GM21367 (cell line): Measurements from ENCODE around the gene AVP.
A peak's percentile ranks its signal among the peaks of the same experiment; 100 is the strongest.

Experiments used
- ATAC-seq: cut with Tn5 transposase; IDR thresholded peaks from one replicate; pipeline ENCODE4 v1.9.1; 2021; ENCODE audit not compliant: unreplicated experiment

The AVP gene

DNA sequence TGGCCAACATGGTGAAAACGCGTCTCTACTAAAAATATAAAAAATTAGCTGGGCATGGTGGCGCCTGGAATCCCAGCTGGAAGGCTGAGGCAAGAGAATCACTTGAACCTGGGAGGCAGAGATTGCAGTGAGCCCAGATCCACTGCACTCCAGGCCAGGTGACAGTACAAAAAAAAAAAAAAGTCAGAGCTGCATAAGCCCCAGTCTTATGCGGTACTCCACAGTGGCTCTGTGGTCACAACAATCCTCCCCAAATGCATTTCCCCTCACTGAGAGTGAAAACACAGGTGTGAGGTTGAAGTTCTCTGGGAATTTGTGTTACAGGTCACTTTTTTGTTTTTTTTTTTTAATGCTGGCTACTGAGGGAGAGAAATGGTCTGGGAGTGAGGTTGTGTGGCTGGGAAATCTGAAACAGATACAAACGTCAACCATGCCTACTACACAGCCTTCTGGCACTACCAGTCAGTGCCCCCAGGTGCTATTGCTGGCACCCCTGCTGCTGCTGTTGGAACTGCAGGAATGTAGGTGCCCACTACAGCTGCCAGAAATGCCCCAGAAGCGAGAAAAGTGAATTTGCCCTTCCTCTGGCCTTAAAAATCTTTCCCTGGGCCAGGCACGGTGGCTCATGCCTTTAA is 33.0 kb downstream of the AVP start:
- no peak for ATAC-seq

DNA sequence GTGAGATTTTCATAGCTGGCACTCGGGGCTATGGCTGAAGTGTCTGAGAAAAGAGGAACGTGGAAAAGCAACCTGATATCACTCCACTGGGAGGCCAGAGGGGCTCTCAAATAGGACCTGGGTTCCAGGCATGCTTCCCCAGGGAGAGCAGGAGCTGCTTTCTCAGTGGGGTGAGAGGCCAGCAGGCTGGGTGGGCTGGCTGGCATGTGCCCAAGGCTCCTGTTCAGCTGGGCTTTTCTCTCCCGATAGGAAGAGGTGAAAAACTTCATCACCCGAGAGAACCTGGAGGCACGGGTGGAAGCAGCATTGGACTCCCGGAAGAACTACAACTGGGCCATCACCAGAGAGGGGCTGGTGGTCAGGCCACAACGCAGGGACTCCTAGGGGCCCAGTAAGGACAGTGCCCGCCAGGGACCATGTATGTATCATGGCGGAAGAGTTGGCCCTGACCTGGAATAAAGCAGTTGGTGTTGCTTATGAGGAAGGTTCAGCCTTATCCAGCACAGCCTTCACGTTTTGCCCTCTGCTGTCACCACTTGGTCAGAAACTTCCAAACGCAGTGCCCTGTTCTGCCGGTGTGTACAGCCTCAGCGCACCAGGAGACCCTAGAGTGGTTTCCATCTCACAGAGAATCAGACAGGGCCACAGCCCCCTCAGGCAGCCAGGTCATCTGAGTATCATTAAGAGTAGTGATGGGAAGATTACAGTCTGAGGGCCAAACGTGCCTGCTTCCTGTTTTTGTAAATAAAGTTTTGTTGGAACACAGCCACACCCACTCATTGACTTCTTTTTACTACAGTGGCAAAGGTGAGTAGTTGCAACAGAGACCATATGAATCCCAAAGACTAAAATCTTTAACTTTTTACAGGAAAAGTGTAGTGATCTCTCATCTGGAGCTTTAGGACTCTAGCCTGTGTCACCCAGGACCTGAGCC is 36.8 kb downstream of the AVP start:
- no peak for ATAC-seq

DNA sequence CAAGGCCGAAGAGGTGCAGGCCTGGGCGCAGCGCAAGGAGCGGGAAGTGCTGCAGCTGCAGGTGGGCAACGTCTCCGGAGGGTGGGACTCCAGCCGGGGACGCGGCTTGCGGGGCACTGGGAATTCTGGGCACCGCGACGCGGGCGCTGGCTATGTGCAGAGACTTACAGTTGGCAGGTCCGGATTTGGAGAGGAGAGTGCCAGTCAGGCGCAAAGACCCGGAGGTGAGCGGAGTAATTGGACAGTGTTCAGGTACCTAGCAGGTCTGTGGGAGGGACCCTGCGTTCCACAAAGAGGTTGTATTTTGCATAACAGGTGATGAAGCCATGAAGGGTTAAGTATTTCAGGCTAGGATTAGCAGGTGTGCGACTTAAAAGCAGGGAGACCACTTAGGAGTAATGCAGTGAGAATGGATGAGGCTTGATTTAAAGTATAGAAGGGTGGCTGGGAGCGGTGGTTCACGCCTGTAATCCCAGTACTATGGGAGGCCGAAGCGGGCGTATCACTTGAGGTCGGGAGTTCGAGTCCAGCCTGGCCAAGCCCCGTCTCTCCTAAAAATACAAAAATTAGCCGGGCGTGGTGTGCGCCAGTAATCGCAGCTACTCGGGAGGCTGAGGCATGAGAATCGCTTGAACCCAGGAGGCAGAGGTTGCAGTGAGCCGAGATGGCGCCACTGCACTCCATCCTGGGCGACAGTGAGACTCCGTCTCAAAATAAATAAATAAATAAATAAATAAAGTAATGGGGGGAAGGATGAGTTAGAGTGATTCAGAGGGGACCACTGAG is 37.7 kb downstream of the AVP start:
- ATAC-seq = no peak

DNA sequence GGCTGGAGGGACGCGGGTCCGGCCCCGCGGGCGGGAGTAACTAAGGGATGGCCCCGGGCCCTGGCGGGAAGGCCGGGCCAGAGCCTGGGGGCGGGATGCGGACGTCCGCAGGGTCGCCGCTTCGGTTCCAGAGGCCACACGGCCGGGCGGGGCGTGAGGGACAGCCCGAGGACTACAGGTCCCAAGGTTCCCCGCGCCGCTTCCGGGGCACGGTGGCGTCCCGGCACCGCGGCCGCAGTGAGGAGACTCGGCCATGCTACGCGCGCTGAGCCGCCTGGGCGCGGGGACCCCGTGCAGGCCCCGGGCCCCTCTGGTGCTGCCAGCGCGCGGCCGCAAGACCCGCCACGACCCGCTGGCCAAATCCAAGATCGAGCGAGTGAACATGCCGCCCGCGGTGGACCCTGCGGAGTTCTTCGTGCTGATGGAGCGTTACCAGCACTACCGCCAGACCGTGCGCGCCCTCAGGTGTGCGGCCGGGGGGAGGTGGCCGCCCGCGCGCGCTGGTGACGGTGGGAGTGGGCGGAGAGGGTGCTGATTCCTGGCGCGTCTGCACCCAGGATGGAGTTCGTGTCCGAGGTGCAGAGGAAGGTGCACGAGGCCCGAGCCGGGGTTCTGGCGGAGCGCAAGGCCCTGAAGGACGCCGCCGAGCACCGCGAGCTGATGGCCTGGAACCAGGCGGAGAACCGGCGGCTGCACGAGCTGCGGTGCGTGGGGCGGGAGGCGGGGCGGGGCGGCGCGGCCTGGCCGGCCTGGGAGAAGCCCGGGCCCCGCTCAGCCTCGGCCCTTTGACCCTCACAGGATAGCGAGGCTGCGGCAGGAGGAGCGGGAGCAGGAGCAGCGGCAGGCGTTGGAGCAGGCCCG is 38.5 kb downstream of the AVP start, which contains the start of gene MRPS26:
TSS of gene MRPS26 (plus strand) at position 237 of the 861 bp plus-strand sequence. CDS start at position 254, 17 bp downstream.
- ATAC-seq = peak; percentile 82

DNA sequence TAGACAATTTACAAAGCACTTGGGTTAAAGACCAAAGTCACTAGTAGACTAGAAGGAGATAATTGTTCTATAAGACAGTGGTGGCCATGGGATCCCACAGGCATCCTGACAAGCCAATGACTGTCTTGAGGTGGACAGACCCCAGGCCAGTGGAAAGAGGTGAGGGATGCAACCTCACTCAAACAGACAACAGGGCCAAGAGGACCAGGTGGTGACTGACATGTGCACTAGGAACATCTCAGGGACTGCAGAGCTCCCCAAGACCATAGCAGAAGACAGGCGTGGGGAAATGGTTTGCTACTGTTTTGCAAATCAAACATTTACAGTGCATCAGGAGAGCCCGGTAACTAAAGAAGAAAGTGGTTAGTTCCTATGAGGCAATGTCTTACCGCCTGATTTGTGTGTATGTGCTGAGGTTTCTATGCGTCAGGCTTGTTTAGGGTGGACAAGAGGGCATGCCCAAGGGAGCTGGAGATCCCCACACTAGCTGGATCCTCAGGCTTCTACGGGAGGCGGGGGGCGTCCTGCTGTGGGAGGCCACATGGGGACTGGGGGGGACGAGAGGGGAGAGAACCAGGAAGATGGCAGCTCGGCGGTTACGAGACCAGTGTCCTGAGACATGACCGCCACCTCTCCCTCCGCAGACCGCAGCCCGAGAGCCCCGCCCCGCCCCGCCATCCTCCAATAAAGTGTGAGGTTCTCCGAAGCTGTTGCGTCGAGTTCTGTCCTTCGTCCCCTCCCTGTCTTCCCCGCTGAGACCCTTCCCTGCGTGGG is 39.3 kb downstream of the AVP start:
- peak; percentile 35 for ATAC-seq

DNA sequence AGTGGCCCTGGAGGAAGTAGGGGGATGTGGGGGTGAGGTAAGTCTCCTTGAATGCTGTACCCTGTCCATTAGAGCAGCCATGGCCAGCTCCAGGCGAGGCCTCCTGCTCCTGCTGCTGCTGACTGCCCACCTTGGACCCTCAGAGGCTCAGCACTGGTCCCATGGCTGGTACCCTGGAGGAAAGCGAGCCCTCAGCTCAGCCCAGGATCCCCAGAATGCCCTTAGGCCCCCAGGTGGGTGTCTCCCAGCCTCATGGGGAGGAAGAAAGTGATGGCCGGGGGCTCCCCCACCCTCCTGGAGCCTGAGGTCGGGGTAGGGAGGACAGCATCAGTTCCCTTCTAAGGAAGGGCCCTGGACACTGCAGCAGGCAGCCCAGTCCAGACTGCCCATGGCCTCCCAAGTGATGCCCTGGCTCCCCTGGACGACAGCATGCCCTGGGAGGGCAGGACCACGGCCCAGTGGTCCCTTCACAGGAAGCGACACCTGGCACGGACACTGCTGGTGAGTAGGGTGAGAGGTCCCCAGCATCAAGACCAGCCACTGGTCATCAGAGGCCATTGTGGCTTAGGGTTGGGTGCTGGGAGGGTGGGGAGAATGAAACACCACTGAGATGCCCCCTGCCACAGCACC is 40.1 kb downstream of the AVP start:
- ATAC-seq = no peak

DNA sequence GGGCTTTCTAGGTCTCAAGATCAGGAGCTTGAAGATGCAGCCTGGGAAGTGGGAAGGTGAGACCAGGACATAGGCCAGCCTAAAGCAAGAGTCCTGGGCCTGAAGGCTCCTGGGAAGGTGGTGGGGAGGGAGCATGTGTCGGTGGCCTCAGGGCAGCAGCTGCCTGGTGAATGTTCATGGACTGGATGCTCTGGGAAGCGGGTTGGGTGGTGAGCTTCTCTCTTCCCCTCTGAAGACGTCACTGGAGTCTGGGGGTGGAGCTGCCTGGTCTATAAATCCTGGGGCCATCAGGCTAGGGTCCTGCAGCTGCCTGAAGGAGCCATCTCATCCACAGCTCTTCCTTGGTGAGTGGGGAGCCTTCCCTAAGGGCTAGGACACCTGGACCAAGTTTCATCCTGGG is 41.2 kb downstream of the AVP start, which contains the start of gene GNRH2:
TSS of gene GNRH2 (plus strand) at position 301 of the 400 bp plus-strand sequence. CDS start 793 bp downstream, outside the sequence.
- ATAC-seq = no peak

DNA sequence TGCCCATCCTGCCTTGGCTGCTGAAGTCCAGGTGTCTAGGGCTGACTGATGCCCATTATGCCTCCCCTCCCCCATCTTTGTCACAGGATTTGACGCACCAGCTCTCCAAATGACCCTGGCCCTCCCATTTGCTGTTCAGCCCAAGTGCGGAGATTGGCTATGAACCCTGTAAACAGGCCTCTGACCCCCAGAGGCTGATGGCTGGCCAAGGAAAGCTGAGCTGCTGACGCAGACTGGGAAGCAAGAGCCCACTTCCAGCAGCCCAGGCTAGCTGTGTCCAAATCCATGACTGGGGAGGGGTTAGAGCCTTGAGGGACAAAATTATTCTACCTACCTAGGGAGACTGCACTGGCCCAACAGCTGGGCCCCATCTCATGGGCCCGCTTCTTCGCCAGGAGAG is 41.9 kb downstream of the AVP start:
- ATAC-seq = no peak

DNA sequence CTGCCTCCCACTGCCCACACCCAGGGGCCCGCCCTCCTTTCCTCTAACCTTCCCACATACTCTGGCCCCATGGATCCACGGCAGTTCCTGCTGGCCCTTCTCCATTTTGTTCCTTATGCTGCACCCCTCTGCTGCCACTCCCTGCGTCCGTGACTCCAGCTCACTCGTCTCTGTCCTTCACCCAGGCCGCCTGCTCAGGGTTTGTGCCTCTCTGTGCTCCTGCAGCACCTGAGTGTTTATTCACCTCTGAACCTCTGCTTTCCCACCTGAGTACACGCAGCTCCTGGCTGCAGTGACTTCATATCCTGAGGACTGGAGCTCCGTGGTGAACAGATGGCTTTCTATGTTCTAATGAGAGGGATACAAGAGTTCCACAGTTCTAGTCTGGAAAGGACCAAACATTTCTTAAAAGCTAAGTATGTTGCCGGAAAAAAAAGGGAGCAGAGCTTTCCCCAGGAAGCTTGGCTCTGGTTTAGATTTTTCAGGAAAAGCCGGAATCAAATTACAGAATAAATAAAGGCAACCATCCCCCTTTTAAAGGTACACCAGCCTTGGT is 42.6 kb downstream of the AVP start:
- no peak for ATAC-seq

DNA sequence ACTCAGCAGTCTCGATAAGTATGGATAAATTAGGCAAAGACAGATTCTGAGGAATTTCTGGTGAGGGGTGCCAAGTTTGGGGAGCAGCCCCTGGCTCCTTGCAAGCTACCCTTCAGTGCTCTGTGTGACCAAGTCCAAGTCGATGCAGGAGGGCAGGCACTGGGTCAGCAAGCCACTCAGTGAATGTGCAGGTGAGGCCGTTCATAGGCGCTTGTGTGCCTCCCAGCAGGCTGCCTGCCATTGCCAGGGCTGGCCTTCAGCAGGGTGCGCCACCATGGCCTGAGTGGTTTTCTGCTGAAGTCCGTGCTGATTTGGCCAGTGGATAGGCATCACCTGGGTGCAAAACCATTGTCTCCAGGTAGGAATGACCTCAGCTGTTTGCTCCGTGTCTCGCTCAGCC is 44.4 kb downstream of the AVP start:
- ATAC-seq = no peak

DNA sequence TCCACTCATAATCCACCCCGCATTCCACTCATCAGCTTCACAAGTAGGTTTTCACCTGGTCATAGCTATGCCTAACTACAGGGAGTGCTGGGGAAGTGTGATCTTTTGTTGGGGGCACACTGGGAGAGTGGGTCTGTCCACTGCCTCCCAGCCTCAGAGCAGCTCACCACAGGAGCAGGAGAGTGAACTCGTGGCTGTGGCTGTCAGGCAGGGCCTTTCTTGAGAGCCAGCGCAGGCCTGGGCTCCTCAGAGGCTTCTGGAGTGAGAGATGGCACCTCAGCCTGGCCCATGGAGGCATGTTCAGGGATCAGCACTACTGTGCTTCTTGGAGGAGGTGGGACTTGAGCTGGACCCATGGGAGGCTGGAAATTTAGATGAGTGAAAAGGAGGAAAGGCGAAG is 45.1 kb downstream of the AVP start:
- no peak for ATAC-seq

DNA sequence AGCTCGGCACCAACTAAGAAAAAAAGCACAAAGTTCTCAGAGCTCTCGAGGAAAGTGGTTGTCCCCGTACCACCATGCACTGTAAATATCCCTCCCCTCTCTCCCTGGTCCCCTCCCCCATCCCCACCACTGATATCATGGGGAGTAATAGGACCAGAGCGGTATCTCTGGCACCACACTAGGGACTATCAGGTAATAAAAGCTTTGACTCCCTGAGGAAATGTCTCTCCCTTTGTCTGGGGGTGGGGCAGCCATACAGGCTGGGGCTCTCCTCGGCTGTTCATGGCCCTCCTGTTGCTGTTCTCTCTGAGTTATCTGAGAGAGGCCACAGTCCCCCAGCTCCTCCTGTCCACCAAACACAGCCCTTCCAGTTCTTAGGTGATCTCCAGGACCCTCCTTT is 46.1 kb downstream of the AVP start:
- no peak for ATAC-seq

DNA sequence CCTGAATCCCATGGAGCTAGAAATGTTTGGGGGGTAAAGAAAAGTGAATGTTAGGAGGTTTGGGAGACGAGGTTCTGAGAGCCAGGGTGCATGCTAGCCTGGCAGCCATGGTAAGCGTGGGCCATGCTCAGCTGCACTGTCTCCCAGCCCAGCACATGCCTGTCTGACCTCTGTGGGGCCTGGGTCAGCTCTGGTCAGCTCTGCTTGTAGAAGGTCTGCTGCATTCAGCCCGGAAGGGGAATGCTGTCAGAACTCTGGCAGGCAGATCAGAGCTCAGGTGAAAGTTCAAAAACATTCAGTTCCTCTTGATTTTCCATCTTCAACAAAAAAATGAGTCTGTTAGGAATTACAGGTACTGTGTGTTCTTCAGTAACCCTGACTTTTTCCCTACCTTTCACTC is 46.9 kb downstream of the AVP start:
- no peak for ATAC-seq

DNA sequence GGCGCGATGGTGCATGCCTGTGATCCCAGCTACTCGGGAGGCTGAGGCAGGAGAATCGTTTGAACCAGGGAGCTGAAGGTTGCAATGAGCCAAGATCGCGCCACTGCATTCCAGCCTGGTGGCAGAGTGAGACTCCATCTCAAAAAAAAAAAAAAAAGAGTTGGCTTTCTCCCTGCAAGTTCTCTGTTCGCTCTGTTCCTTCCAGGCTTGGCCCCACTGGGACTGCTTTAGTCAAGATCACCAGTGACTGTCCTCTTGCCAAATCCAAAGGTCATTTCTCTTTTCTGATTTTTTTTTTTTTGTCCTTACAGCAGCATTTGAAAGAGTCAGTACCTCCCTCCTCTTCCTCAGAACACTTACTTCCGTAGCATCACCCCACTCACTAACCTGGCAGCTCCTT is 51.9 kb downstream of the AVP start:
- ATAC-seq = no peak
